Measurements from ENCODE around the gene MARCHF6. TPM values are rescaled to one million over a fixed set of nuclear protein-coding genes. Genes with fewer than 3 reads are reported as not detected.
"Not testable (repeated sequence)": the region's sequence is repeated elsewhere in the genome, so short reads cannot be mapped to it uniquely, and the experiment has no call there.

Gene MARCHF6
- total RNA-seq, 1 donor from 2014 or later = 89.2 TPM

- intact Hi-C loops (cut with micrococcal nuclease) = no loop called here
Measured at GRCh38 chr5:10374046-10375022, 20.8 kb downstream of the MARCHF6 start.

GRCh38 chr5:10375146-10375545 is 21.7 kb downstream of the MARCHF6 start:
- intact Hi-C loops (cut with micrococcal nuclease) = not testable (repeated sequence)

GRCh38 chr5:10376544-10376943 is 23.0 kb downstream of the MARCHF6 start:
- intact Hi-C loops (cut with micrococcal nuclease) = no loop called here

- intact Hi-C loops (cut with micrococcal nuclease) = no loop called here
Measured at GRCh38 chr5:10377081-10377480, 23.6 kb downstream of the MARCHF6 start.

GRCh38 chr5:10381803-10382202 is 28.3 kb downstream of the MARCHF6 start:
- intact Hi-C loops (cut with micrococcal nuclease) = no loop called here

GRCh38 chr5:10384483-10384882 is 31.0 kb downstream of the MARCHF6 start:
- intact Hi-C loops (cut with micrococcal nuclease) = no loop called here

GRCh38 chr5:10387690-10388089 is 34.2 kb downstream of the MARCHF6 start:
- intact Hi-C loops (cut with micrococcal nuclease) = no loop called here

- intact Hi-C loops (cut with micrococcal nuclease) = no loop called here
Measured at GRCh38 chr5:10391130-10391529, 37.6 kb downstream of the MARCHF6 start.

GRCh38 chr5:10392567-10393328 is 39.3 kb downstream of the MARCHF6 start:
- intact Hi-C loops (cut with micrococcal nuclease) = loop anchor here (2.0 kb wide), 1 partner anchor 14 kb away; no protein-coding TSS in a partner anchor

GRCh38 chr5:10393491-10393890 is 40.0 kb downstream of the MARCHF6 start:
- intact Hi-C loops (cut with micrococcal nuclease) = loop anchor here (2.0 kb wide), 1 partner anchor 15 kb away; no protein-coding TSS in a partner anchor

GRCh38 chr5:10396552-10396951 is 43.1 kb downstream of the MARCHF6 start:
- intact Hi-C loops (cut with micrococcal nuclease) = no loop called here

- intact Hi-C loops (cut with micrococcal nuclease) = loop anchor here (5.0 kb wide), 1 partner anchor 48 kb away; the partner anchor contains the start of gene MARCHF6
Measured at GRCh38 chr5:10399839-10400238, 46.3 kb downstream of the MARCHF6 start.

- intact Hi-C loops (cut with micrococcal nuclease) = loop anchor here (5.0 kb wide), 1 partner anchor 48 kb away; the partner anchor contains the start of gene MARCHF6
Measured at GRCh38 chr5:10400411-10400810, 46.9 kb downstream of the MARCHF6 start.

GRCh38 chr5:10400831-10401230 is 47.3 kb downstream of the MARCHF6 start:
- intact Hi-C loops (cut with micrococcal nuclease) = loop anchor here (5.0 kb wide), 1 partner anchor 49 kb away; the partner anchor contains the start of gene MARCHF6

- intact Hi-C loops (cut with micrococcal nuclease) = loop anchor here (5.0 kb wide), 1 partner anchor 49 kb away; the partner anchor contains the start of gene MARCHF6
Measured at GRCh38 chr5:10401498-10401897, 48.0 kb downstream of the MARCHF6 start.

Other genes starting within 250 kb of the MARCHF6 start
- gene ATPSCKMT, start 103.8 kb upstream of the MARCHF6 start, total RNA-seq = 17.1 and 17.9 TPM in 2 replicates
- 270 and 272 TPM in 2 replicates for gene CCT5, start 103.4 kb upstream of the MARCHF6 start, total RNA-seq
- gene CMBL, start 45.8 kb upstream of the MARCHF6 start, total RNA-seq = 0.47 and 1.0 TPM in 2 replicates
- 2.5 and 3.0 TPM in 2 replicates for gene ROPN1L, start 88.2 kb downstream of the MARCHF6 start, total RNA-seq
- 13.3 and 14.5 TPM in 2 replicates for gene ANKRD33B, start 210.4 kb downstream of the MARCHF6 start, total RNA-seq